HepG2 (cell line): ENCODE measurements around the gene SH2D3A. TPM values are rescaled to one million over a fixed set of nuclear protein-coding genes. Genes with fewer than 3 reads are reported as not detected.

ENCODE experiments used
- CREBL2 ChIP-seq: sonication (generic); formaldehyde crosslinking; IDR thresholded peaks from 2 replicates; pipeline ENCODE4 v1.8.1; 2023; ENCODE audit warnings: missing genetic modification reagents, mild to moderate bottlenecking, borderline replicate concordance
- CREM ChIP-seq, 2 experiments: sonication (generic) in 1 of 2; formaldehyde crosslinking in 1 of 2; IDR thresholded peaks; 2 replicates each; pipeline versions ENCODE4 v1.4.0 to v1.6.1; 2016 to 2020; ENCODE audit warnings: antibody characterized with exemption in 1 of 2, mild to moderate bottlenecking in 1 of 2, missing genetic modification reagents in 1 of 2
- CSRNP2 ChIP-seq: sonication (generic); formaldehyde crosslinking; conservative IDR thresholded peaks from 2 replicates; pipeline ENCODE4 v1.8.0; 2022; ENCODE audit warnings: low read depth, missing genetic modification reagents
- GABPB1 ChIP-seq: IDR thresholded peaks from 2 replicates; pipeline ENCODE4 v1.6.1; 2016; ENCODE audit warnings: mild to moderate bottlenecking, missing genetic modification reagents, moderate library complexity, missing compliant biosample characterization
- KLF12 ChIP-seq: sonication (generic); formaldehyde crosslinking; IDR thresholded peaks from 2 replicates; pipeline ENCODE4 v1.4.0; 2020; ENCODE audit warnings: missing genetic modification reagents, borderline replicate concordance
- MTF2 ChIP-seq: sonication (generic); formaldehyde crosslinking; IDR thresholded peaks from 2 replicates; pipeline ENCODE4 v1.5.0; 2020; ENCODE audit warnings: missing genetic modification reagents, borderline replicate concordance
- PRMT3 ChIP-seq: sonication (generic); formaldehyde crosslinking; IDR thresholded peaks from 2 replicates; pipeline ENCODE4 v1.8.1; 2022; ENCODE audit warnings: low read depth, mild to moderate bottlenecking, moderate library complexity, missing genetic modification reagents, borderline replicate concordance
- ZBED4 ChIP-seq: sonication (generic); formaldehyde crosslinking; IDR thresholded peaks from 2 replicates; pipeline ENCODE4 v1.4.0; 2020; ENCODE audit warnings: missing genetic modification reagents, borderline replicate concordance
- ZBTB10 ChIP-seq: sonication (generic); formaldehyde crosslinking; IDR thresholded peaks from 2 replicates; pipeline ENCODE4 v1.4.0; 2020; ENCODE audit warnings: missing genetic modification reagents, borderline replicate concordance
- ZNF414 ChIP-seq: sonication (generic); formaldehyde crosslinking; IDR thresholded peaks from 2 replicates; pipeline ENCODE4 v1.5.0; 2020; ENCODE audit warnings: missing genetic modification reagents
- ZNF674 ChIP-seq: sonication (generic); formaldehyde crosslinking; IDR thresholded peaks from 2 replicates; pipeline ENCODE4 v1.5.0; 2020; ENCODE audit warnings: low read depth, mild to moderate bottlenecking, missing genetic modification reagents
- ZNF704 ChIP-seq: sonication (generic); formaldehyde crosslinking; IDR thresholded peaks from 2 replicates; pipeline ENCODE4 v1.8.1; 2023; ENCODE audit warnings: mild to moderate bottlenecking, inconsistent platforms, moderate library complexity, missing genetic modification reagents, borderline replicate concordance
- ZNF766 ChIP-seq: sonication (generic); formaldehyde crosslinking; IDR thresholded peaks from 2 replicates; pipeline ENCODE4 v1.5.0; 2020; ENCODE audit warnings: missing genetic modification reagents, borderline replicate concordance
- ZNF800 ChIP-seq: sonication (generic); formaldehyde crosslinking; IDR thresholded peaks from 2 replicates; pipeline ENCODE4 v1.4.0; 2020; ENCODE audit warnings: missing genetic modification reagents
- polyA plus RNA-seq, 8 experiments: library from polyadenylated mRNA; depleted of rRNA in 3 of 8; stranded (reverse) in 7 of 8; unstranded in 1 of 8; fragments of >200 nt; fragmentation: Illumina TruSeq in 4 of 8; extraction: Trizol in 4 of 8; gene quantifications; 2 replicates each; pipeline versions ENCODE4 v1.2.1 to v1.2.3, GENCODE V29; 2011 to 2016; ENCODE audit warnings: low read depth in 4 of 8, missing spikeins in 1 of 8, mixed read lengths in 1 of 8; ENCODE audit not compliant: insufficient read depth in 1 of 8
- total RNA-seq, 5 experiments: library from RNA; depleted of rRNA; stranded (reverse); fragments of >200 nt; fragmentation: Illumina TruSeq; extraction: Trizol; gene quantifications; 2 replicates each; pipeline ENCODE4 v1.2.3, GENCODE V29; 2016; ENCODE audit warnings: low read depth in 1 of 5

SH2D3A gene
- total and polyA plus RNA-seq, 2 of the 13 experiments (the other 11 are each of a cell fraction or from before 2014, with no cell fraction given), result 1.0 to 2.2 TPM

- no peak for TF ChIP-seq CSRNP2 (CRISPR knock-in tag)
- TF ChIP-seq ZNF766 (CRISPR knock-in tag), result 0 out of 2 replicates have a peak, but pooled peaks have one; percentile 39
- TF ChIP-seq PRMT3 (CRISPR knock-in tag), result no peak
- TF ChIP-seq ZBTB10 (CRISPR knock-in tag), result 0 out of 2 replicates have a peak, but pooled peaks have one; percentile 3
- no peak for TF ChIP-seq ZBED4 (CRISPR knock-in tag)
- peak; percentile 28; the same call in 1 of the 2 replicates for TF ChIP-seq KLF12 (CRISPR knock-in tag)
- TF ChIP-seq GABPB1, result no peak
- TF ChIP-seq ZNF800 (CRISPR knock-in tag), result no peak
- TF ChIP-seq MTF2 (CRISPR knock-in tag), result 0 out of 2 replicates have a peak, but pooled peaks have one; percentile 33
- TF ChIP-seq CREM (IDR thresholded peaks at IDR 0.05), result no peak
- no peak for TF ChIP-seq CREM (CRISPR knock-in tag; IDR thresholded peaks at IDR 0.05)
- TF ChIP-seq CREBL2, result no peak
- no peak for TF ChIP-seq ZNF674
- TF ChIP-seq ZNF704 (CRISPR knock-in tag), result no peak
- 0 out of 2 replicates have a peak, but pooled peaks have one; percentile 20 for TF ChIP-seq ZNF414
Measured at GRCh38 chr19:6739883-6740588, 27.2 kb downstream of the SH2D3A start (continued).
